Activated T-helper 17 cell treated with anti-CD3 and anti-CD28 coated beads, Interleukin-2, amount 50 U/mL, for 72 hours (primary cell): ENCODE data around the gene IFIH1. TPM values are rescaled to one million over a fixed set of nuclear protein-coding genes. Genes with fewer than 3 reads are reported as not detected.

Source experiments
- ATAC-seq: fragments of 150-1000 bp; cut with Tn5 transposase; replicated peaks from 2 replicates; pipeline ENCODE4 v1.10.0; 2021; ENCODE audit warnings: mild to moderate bottlenecking, moderate library complexity
- H3K27ac Mint-ChIP-seq: one replicate; pipeline ENCODE4 v1.8.0; 2022; ENCODE audit warnings: mixed read lengths
- H3K27me3 Mint-ChIP-seq: one replicate; pipeline ENCODE4 v1.8.0; 2022; ENCODE audit warnings: mixed read lengths
- H3K36me3 Mint-ChIP-seq: one replicate; pipeline ENCODE4 v1.8.0; 2022; ENCODE audit warnings: low read depth, mild to moderate bottlenecking, mixed read lengths
- H3K4me1 Mint-ChIP-seq: one replicate; pipeline ENCODE4 v1.8.0; 2022; ENCODE audit warnings: mixed read lengths
- H3K4me3 Mint-ChIP-seq: one replicate; pipeline ENCODE4 v1.8.0; 2022; ENCODE audit warnings: mild to moderate bottlenecking, mixed read lengths
- H3K9me3 Mint-ChIP-seq: one replicate; pipeline ENCODE4 v1.8.0; 2022; ENCODE audit warnings: mixed read lengths
- total RNA-seq, 2 donors: library from RNA; stranded (reverse); gene quantifications; one replicate each; pipeline ENCODE4 v1.2.3, GENCODE V29; 2022

Gene IFIH1
- total RNA-seq, 2 donors from 2014 or later, result 24.8 to 26.7 TPM

GRCh38 chr2:162257425-162257824, 61.1 kb downstream of the IFIH1 start:
- Mint-ChIP-seq H3K9me3 (no peaks in the 10 kb centered on the region), H3K4me3 (no peak overlapping the region), H3K27me3 (no peaks in the 10 kb centered on the region), H3K36me3 (no peaks in the 10 kb centered on the region), H3K27ac (no peak overlapping the region), H3K4me1 (peaks cover 8% of the 10 kb centered on the region)
- no peak for ATAC-seq

GRCh38 chr2:162256591-162256991, 61.9 kb downstream of the IFIH1 start:
- H3K36me3 Mint-ChIP-seq, result no peaks in the 10 kb centered on the region
- no peaks in the 10 kb centered on the region for H3K9me3 Mint-ChIP-seq
- H3K4me1 Mint-ChIP-seq, result peaks cover 6% of the 10 kb centered on the region
- H3K27ac Mint-ChIP-seq, result no peak overlapping the region
- no peak for ATAC-seq
- H3K27me3 Mint-ChIP-seq, result no peaks in the 10 kb centered on the region
- H3K4me3 Mint-ChIP-seq, result no peak overlapping the region

GRCh38 chr2:162254236-162254871, 64.1 kb downstream of the IFIH1 start:
- Mint-ChIP-seq H3K36me3 (no peaks in the 10 kb centered on the region), H3K9me3 (peaks cover 5% of the 10 kb centered on the region), H3K4me1 (no peaks in the 10 kb centered on the region), H3K27me3 (peaks cover 4% of the 10 kb centered on the region), H3K4me3 (no peak overlapping the region), H3K27ac (no peak overlapping the region)
- ATAC-seq, result no peak

- Mint-ChIP-seq H3K4me3 (no peak overlapping the region), H3K36me3 (no peaks in the 10 kb centered on the region), H3K27me3 (peaks cover 4% of the 10 kb centered on the region), H3K27ac (no peak overlapping the region), H3K9me3 (peaks cover 5% of the 10 kb centered on the region), H3K4me1 (no peaks in the 10 kb centered on the region)
- no peak for ATAC-seq
Observed at GRCh38 chr2:162253435-162253834, 65.0 kb downstream of the IFIH1 start.

GRCh38 chr2:162252153-162252552, 66.3 kb downstream of the IFIH1 start:
- no peak for ATAC-seq
- Mint-ChIP-seq H3K9me3 (peaks cover 5% of the 10 kb centered on the region), H3K36me3 (no peaks in the 10 kb centered on the region), H3K4me3 (no peak overlapping the region), H3K27me3 (peaks cover 8% of the 10 kb centered on the region), H3K27ac (no peak overlapping the region), H3K4me1 (no peaks in the 10 kb centered on the region)

GRCh38 chr2:162245781-162246180, 72.7 kb downstream of the IFIH1 start:
- H3K36me3 Mint-ChIP-seq, result no peaks in the 10 kb centered on the region
- no peaks in the 10 kb centered on the region for H3K4me1 Mint-ChIP-seq
- no peak overlapping the region for H3K4me3 Mint-ChIP-seq
- ATAC-seq, result no peak
- H3K9me3 Mint-ChIP-seq, result peaks cover 5% of the 10 kb centered on the region
- H3K27ac Mint-ChIP-seq, result no peak overlapping the region
- peaks cover 19% of the 10 kb centered on the region for H3K27me3 Mint-ChIP-seq

GRCh38 chr2:162245061-162245460, 73.4 kb downstream of the IFIH1 start:
- H3K36me3 Mint-ChIP-seq, result no peaks in the 10 kb centered on the region
- H3K4me3 Mint-ChIP-seq, result no peak overlapping the region
- H3K27ac Mint-ChIP-seq, result no peak overlapping the region
- H3K27me3 Mint-ChIP-seq, result peaks cover 21% of the 10 kb centered on the region
- no peaks in the 10 kb centered on the region for H3K4me1 Mint-ChIP-seq
- no peak for ATAC-seq
- H3K9me3 Mint-ChIP-seq, result no peaks in the 10 kb centered on the region

- peaks cover 25% of the 10 kb centered on the region for H3K27me3 Mint-ChIP-seq
- H3K36me3 Mint-ChIP-seq, result no peaks in the 10 kb centered on the region
- H3K4me1 Mint-ChIP-seq, result no peaks in the 10 kb centered on the region
- no peak overlapping the region for H3K27ac Mint-ChIP-seq
- no peaks in the 10 kb centered on the region for H3K9me3 Mint-ChIP-seq
- no peak for ATAC-seq
- no peak overlapping the region for H3K4me3 Mint-ChIP-seq
Observed at GRCh38 chr2:162244541-162245031, 73.9 kb downstream of the IFIH1 start.

GRCh38 chr2:162243715-162244114, 74.8 kb downstream of the IFIH1 start:
- no peaks in the 10 kb centered on the region for H3K4me1 Mint-ChIP-seq
- H3K36me3 Mint-ChIP-seq, result no peaks in the 10 kb centered on the region
- no peaks in the 10 kb centered on the region for H3K9me3 Mint-ChIP-seq
- no peak overlapping the region for H3K4me3 Mint-ChIP-seq
- no peak overlapping the region for H3K27ac Mint-ChIP-seq
- H3K27me3 Mint-ChIP-seq, result peaks cover 25% of the 10 kb centered on the region
- no peak for ATAC-seq

- Mint-ChIP-seq H3K9me3 (no peaks in the 10 kb centered on the region), H3K4me3 (no peak within 1 kb of the TSS), H3K4me1 (no peaks in the 10 kb centered on the region), H3K36me3 (no peaks in the 10 kb centered on the region), H3K27me3 (peaks cover 25% of the 10 kb centered on the region), H3K27ac (no peak within 1 kb of the TSS)
- ATAC-seq, result no peak
Observed at GRCh38 chr2:162243294-162243693, 75.2 kb downstream of the IFIH1 start, which contains the start of gene FAP. TSS of gene FAP (minus strand) at chr2:162243445. CDS start at chr2:162243327, 118 bp downstream.

GRCh38 chr2:162242586-162243280, 75.8 kb downstream of the IFIH1 start:
- Mint-ChIP-seq H3K4me1 (no peaks in the 10 kb centered on the region), H3K27me3 (peaks cover 24% of the 10 kb centered on the region), H3K27ac (no peak overlapping the region), H3K36me3 (no peaks in the 10 kb centered on the region), H3K4me3 (no peak overlapping the region), H3K9me3 (no peaks in the 10 kb centered on the region)
- no peak for ATAC-seq

GRCh38 chr2:162241571-162241970, 76.9 kb downstream of the IFIH1 start:
- no peak overlapping the region for H3K4me3 Mint-ChIP-seq
- ATAC-seq, result no peak
- H3K27ac Mint-ChIP-seq, result no peak overlapping the region
- peaks cover 21% of the 10 kb centered on the region for H3K27me3 Mint-ChIP-seq
- H3K9me3 Mint-ChIP-seq, result no peaks in the 10 kb centered on the region
- no peaks in the 10 kb centered on the region for H3K36me3 Mint-ChIP-seq
- H3K4me1 Mint-ChIP-seq, result no peaks in the 10 kb centered on the region

- H3K4me1 Mint-ChIP-seq, result no peaks in the 10 kb centered on the region
- no peak for ATAC-seq
- no peaks in the 10 kb centered on the region for H3K36me3 Mint-ChIP-seq
- peaks cover 10% of the 10 kb centered on the region for H3K27me3 Mint-ChIP-seq
- H3K9me3 Mint-ChIP-seq, result no peaks in the 10 kb centered on the region
- no peak overlapping the region for H3K27ac Mint-ChIP-seq
- no peak overlapping the region for H3K4me3 Mint-ChIP-seq
Observed at GRCh38 chr2:162234620-162235462, 83.6 kb downstream of the IFIH1 start.

GRCh38 chr2:162233197-162233596, 85.3 kb downstream of the IFIH1 start:
- ATAC-seq, result no peak
- H3K4me1 Mint-ChIP-seq, result no peaks in the 10 kb centered on the region
- H3K27me3 Mint-ChIP-seq, result peaks cover 9% of the 10 kb centered on the region
- no peak overlapping the region for H3K4me3 Mint-ChIP-seq
- no peaks in the 10 kb centered on the region for H3K36me3 Mint-ChIP-seq
- no peak overlapping the region for H3K27ac Mint-ChIP-seq
- H3K9me3 Mint-ChIP-seq, result no peaks in the 10 kb centered on the region
